Heart right ventricle (tissue), 16 donors: ENCODE results near the gene PDZD2. TPM values are rescaled to one million over a fixed set of nuclear protein-coding genes. Genes with fewer than 3 reads are reported as not detected.

Source experiments
- ATAC-seq, 8 donors: fragments of 200-7000 bp; cut with Tn5 transposase; one replicate each; pipeline ENCODE4 v1.9.1; 2020; ENCODE audit warnings: mild to moderate bottlenecking in 8 of 8, moderate library complexity in 8 of 8, moderate number of reproducible peaks in 1 of 8
- DNase-seq, 2 donors: peaks; one replicate each; pipeline ENCODE4 v3.0.0-alpha.2; 2020
- H3K27ac ChIP-seq, 10 donors: fragments of 200-600 bp; sonication (generic) in 2 of 10; one replicate each; pipeline versions ENCODE4 v1.5.0 to v1.8.0; 2020 to 2022; ENCODE audit warnings: mild to moderate bottlenecking in 3 of 10
- H3K27me3 ChIP-seq, 7 donors: fragments of 200-600 bp; one replicate each; pipeline ENCODE4 v1.8.0; 2021 to 2022; ENCODE audit warnings: mild to moderate bottlenecking in 2 of 7
- H3K36me3 ChIP-seq, 9 donors: fragments of 200-600 bp; sonication (generic) in 1 of 9; one replicate each; pipeline versions ENCODE4 v1.5.0 to v1.8.0; 2020 to 2022; ENCODE audit warnings: mild to moderate bottlenecking in 2 of 9
- H3K4me1 ChIP-seq, 9 donors: fragments of 200-600 bp; sonication (generic) in 1 of 9; one replicate each; pipeline versions ENCODE4 v1.5.0 to v1.8.0; 2020 to 2022; ENCODE audit warnings: mild to moderate bottlenecking in 4 of 9
- H3K4me3 ChIP-seq, 10 donors: fragments of 200-600 bp; sonication (generic) in 2 of 10; one replicate each; pipeline versions ENCODE4 v1.5.0 to v1.8.0; 2020 to 2022; ENCODE audit warnings: mild to moderate bottlenecking in 7 of 10, moderate library complexity in 2 of 10
- H3K9me3 ChIP-seq, 11 donors: fragments of 200-600 bp in 10 of 11; sonication (generic) in 2 of 11; one replicate each; pipeline versions ENCODE4 v1.5.0 to v1.8.0; 2013 to 2022; ENCODE audit warnings: mild to moderate bottlenecking in 2 of 11, control low read depth in 1 of 11, moderate library complexity in 1 of 11
- CTCF ChIP-seq, 9 donors: fragments of 200-600 bp; sonication (generic) in 2 of 9; IDR thresholded peaks; one replicate each; pipeline versions ENCODE4 v1.5.0 to v1.8.0; 2021 to 2022; ENCODE audit warnings: antibody characterized with exemption in 9 of 9, mild to moderate bottlenecking in 5 of 9, moderate library complexity in 1 of 9
- WGBS, 2 donors: extraction: QIAGEN DNeasy Blood & Tissue Kit; methylation state at CpG; one replicate each; pipeline ENCODE4 v1.1.7; 2013; ENCODE audit warnings: inconsistent platforms in 1 of 2; 5-methylcytosine and 5-hydroxymethylcytosine counted together
- intact Hi-C, 10 donors: fragments of 100-400 bp; cut with DNase I; formaldehyde crosslinking; loops; one replicate each; pipeline versions ENCODE4 v1.11.1 to v1.14.2; 2022
- polyA plus RNA-seq, 2 donors: library from polyadenylated mRNA; stranded (reverse); fragments of 200-250 nt; gene quantifications; one replicate each; pipeline ENCODE4 v1.2.3, GENCODE V29; 2013
- total RNA-seq, 10 donors: library from RNA; stranded (reverse); fragmentation: NEBNext Ultra II Directional in 3 of 10; extraction: Animal tissue kit (Norgen Biotek cat#: 25700) in 3 of 10; gene quantifications; one replicate each; pipeline versions ENCODE4 v1.2.1 to v1.2.4, GENCODE V29; 2021 to 2023
- donor health status: Arrhythmogenic right ventricular cardiomyopathy.
- donor health status: ischemic (EF 13 %, LVEDD 7.1; RV severe dilation, severe dysfunction).
- donor health status: healthy with polysubstance abuse.
- donor health status: DM: no; HTN: yes; CAD: no.
- donor health status: DM: no; HTN: no; CAD: no.
- donor health status: ischemic (EF 25% LVEDD 6.9; RV normal size, moderate dysfunction).
- donor health status: ischemic (EF 25% LVEDD 5.7; RV mildly dilated, moderate dysfunction).
- donor health status: healthy.
- donor health status: DM: yes; HTN: yes; CAD: no.
- donor health status: Ischemic cardiomyopathy.
- donor health status: ischemic (EF 35%, LVEDD 5.7; RV mildly dilated, moderate dysfunction).
- donor health status: nonischemic (EF 11% LVEDD 7.7; RV severe dilation, severe dysfunction).
- donor health status: DM: yes; HTN: yes; CAD: no.
- donor health status: PGD.
- donor health status: ischemic (EF 29% LVEDD 5.4; RV normal size, mild dysfunction).
- donor health status: nonischemic (EF 23%, LVEDD 6.1; RV moderate dilation, normal function).

PDZD2 gene
- total and polyA plus RNA-seq, 12 donors, result 9.0 to 117 (median 82.5) TPM

- Histone ChIP-seq H3K4me3 (peak overlapping the region in 2 of 10 donors; percentile 9 to 12), H3K27ac (peak overlapping the region; percentile 61 to 86 (median 74)), H3K9me3 (no peaks in the 10 kb centered on the region), H3K27me3 (no peaks in the 10 kb centered on the region), H3K36me3 (no peaks in the 10 kb centered on the region), H3K4me1 (peaks cover 0 to 36% (median 14%) of the 10 kb centered on the region in 9 donors)
- WGBS, 2 donors, result 46 to 55% methylated on average over 17 of the region's 17 CpGs
- intact Hi-C loops, result no loop called here
- TF ChIP-seq CTCF (IDR thresholded peaks at IDR 0.05), result no peak
- ATAC-seq (peak; percentile 65 to 94 (median 81)), DNase-seq (peak; percentile 60 to 77)
Observed at GRCh38 chr5:31692561-31693221, 53.8 kb downstream of the PDZD2 start.

- Histone ChIP-seq H3K4me1 (peaks cover 0 to 36% (median 22%) of the 10 kb centered on the region in 9 donors), H3K9me3 (no peaks in the 10 kb centered on the region), H3K4me3 (no peak overlapping the region), H3K27ac (no peak overlapping the region), H3K36me3 (no peaks in the 10 kb centered on the region), H3K27me3 (no peaks in the 10 kb centered on the region)
- no peak for ATAC-seq
- TF ChIP-seq CTCF (IDR thresholded peaks at IDR 0.05), result no peak
- no peak for DNase-seq
- intact Hi-C loops, result no loop called here
- 80 to 96% methylated on average over 7 of the region's 7 CpGs for WGBS, 2 donors
Observed at GRCh38 chr5:31698673-31699072, 59.7 kb downstream of the PDZD2 start.

GRCh38 chr5:31701642-31702299 lies 62.8 kb downstream of the PDZD2 start:
- no peak for TF ChIP-seq CTCF (IDR thresholded peaks at IDR 0.05)
- H3K27me3 ChIP-seq, result no peaks in the 10 kb centered on the region
- ATAC-seq (peak in 3 of 8 donors; percentile 14 to 38 (median 23)), DNase-seq (no peak)
- H3K9me3 ChIP-seq, result no peaks in the 10 kb centered on the region
- intact Hi-C loops, result no loop called here
- H3K4me3 ChIP-seq, result no peak overlapping the region
- H3K4me1 ChIP-seq, result peaks cover 0 to 36% (median 22%) of the 10 kb centered on the region in 9 donors
- no peaks in the 10 kb centered on the region for H3K36me3 ChIP-seq
- WGBS, 2 donors, result 38 to 52% methylated on average over 11 of the region's 11 CpGs
- H3K27ac ChIP-seq, result peak overlapping the region in 8 of 10 donors; percentile 30 to 49 (median 42)

GRCh38 chr5:31702712-31703111 lies 63.8 kb downstream of the PDZD2 start:
- TF ChIP-seq CTCF (IDR thresholded peaks at IDR 0.05), result no peak
- peak in 1 of 2 donors; percentile 26 for DNase-seq
- Histone ChIP-seq H3K27ac (peak overlapping the region in 6 of 10 donors; percentile 28 to 49 (median 44)), H3K36me3 (no peaks in the 10 kb centered on the region), H3K4me3 (no peak overlapping the region), H3K4me1 (peaks cover 0 to 28% (median 17%) of the 10 kb centered on the region in 9 donors), H3K9me3 (no peaks in the 10 kb centered on the region), H3K27me3 (no peaks in the 10 kb centered on the region)
- 62 to 65% methylated on average over 2 of the region's 2 CpGs for WGBS, 2 donors
- peak in 7 of 8 donors; percentile 45 to 74 (median 54) for ATAC-seq
- intact Hi-C loops, result no loop called here
